AG10803 (cell line): Measurements from ENCODE around the gene LAMA3.

Experiments used
- DNase-seq: peaks from one replicate; pipeline ENCODE4 v3.0.0; 2010; ENCODE audit warnings: low read depth
- H3K4me3 ChIP-seq: 2 replicates; pipeline ENCODE4 v1.5.1; 2011; ENCODE audit warnings: mild to moderate bottlenecking, low read length, control low read depth
- CTCF ChIP-seq: conservative IDR thresholded peaks from 2 replicates; pipeline ENCODE4 v1.5.1; 2011; ENCODE audit warnings: mild to moderate bottlenecking, low read length, control low read depth, inconsistent platforms

LAMA3 gene

DNA sequence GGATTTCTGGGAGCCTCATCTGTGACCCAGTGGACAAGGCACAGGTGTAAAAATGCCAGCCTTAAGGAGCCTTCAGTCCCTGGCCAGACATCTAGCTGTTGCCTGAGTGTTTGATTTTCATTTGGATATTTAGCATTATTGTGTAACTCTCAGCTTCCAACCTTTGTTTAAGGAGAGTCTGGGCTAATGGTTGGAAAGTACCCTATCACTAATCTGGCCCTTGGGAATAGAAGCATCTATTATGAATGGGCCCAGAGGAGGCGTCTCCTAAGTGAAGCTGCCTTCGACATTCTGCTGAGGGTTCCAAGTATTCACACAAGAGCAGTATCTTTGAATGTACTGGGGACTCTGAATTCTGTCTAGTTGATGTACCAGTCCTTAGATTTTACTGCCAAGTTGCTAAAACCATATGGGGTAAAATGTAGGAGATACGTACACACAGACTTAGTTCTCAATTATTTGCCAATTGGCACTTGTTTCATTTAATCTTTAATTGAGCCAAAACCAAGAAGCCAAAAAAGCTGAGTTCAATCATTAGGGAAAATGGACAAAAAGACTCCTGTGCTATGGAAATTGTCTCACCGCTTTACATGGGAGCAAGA, 19.3 kb upstream of the LAMA3 start:
- TF ChIP-seq CTCF: no peak
- H3K4me3 ChIP-seq: no peak overlapping the region
- no peak for DNase-seq

- H3K4me3 ChIP-seq: no peak overlapping the region
- no peak for DNase-seq
- no peak for TF ChIP-seq CTCF
Observed at GRCh38 chr18:23671564-23671963, 17.7 kb upstream of the LAMA3 start.

DNA sequence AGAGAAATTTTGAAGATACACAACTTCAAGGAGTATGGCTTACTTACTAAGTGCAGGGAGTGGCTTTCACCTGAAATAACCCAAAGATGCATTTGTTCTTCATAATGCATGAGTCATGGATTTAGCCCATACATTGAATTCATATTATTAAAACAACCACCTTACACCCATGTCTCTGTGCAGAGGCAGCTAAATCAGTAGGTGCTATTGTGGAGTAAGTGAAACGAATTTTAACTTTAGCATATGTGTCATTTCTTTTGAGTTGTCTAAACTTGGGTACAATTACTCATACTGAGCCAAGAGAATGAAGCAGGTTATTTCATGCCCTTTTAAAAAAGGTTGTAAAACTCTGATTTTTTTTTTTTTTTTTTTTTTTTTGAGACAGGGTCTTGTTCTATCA, 15.5 kb upstream of the LAMA3 start:
- DNase-seq: no peak
- no peak overlapping the region for H3K4me3 ChIP-seq
- TF ChIP-seq CTCF: no peak

GRCh38 chr18:23675236-23675635, 14.0 kb upstream of the LAMA3 start:
- no peak for TF ChIP-seq CTCF
- H3K4me3 ChIP-seq: no peak overlapping the region
- no peak for DNase-seq

DNA sequence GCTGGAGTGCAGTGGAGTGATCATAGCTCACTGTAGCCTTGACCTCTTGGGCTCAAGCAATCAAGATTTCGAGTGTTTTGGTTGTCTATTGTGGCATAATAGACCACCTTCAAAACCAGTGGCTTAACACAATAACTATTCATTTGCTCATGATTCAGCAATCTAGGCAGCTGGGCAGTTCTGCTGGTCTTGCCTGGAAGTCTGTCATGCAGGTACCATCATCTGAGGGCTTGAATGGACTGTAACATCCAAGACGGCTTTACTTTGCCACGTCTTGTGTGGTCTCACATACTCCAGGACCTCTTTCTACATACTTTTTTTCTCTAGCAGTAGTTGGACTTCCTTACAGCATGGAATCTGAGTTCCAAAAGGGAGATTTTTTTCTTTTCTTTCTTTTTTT, 13.4 kb upstream of the LAMA3 start:
- no peak overlapping the region for H3K4me3 ChIP-seq
- no peak for DNase-seq
- TF ChIP-seq CTCF: no peak

GRCh38 chr18:23682045-23682444, 7.2 kb upstream of the LAMA3 start:
- no peak overlapping the region for H3K4me3 ChIP-seq
- DNase-seq: no peak
- TF ChIP-seq CTCF: no peak

- TF ChIP-seq CTCF: no peak
- DNase-seq: no peak
Observed at GRCh38 chr18:23682472-23682871, 6.8 kb upstream of the LAMA3 start.

More at GRCh38 chr18:23682472-23682871, 6.8 kb upstream of the LAMA3 start:
- H3K4me3 ChIP-seq: no peak overlapping the region
